Right renal pelvis (tissue), 4 donors: ENCODE data around the gene ITPKC. TPM values are rescaled to one million over a fixed set of nuclear protein-coding genes. Genes with fewer than 3 reads are reported as not detected.
A peak's percentile ranks its signal among the peaks of the same experiment; 100 is the strongest.
"Not testable (repeated sequence)": the region's sequence is repeated elsewhere in the genome, so short reads cannot be mapped to it uniquely, and the experiment has no call there.

Experiments
- DNase-seq, 4 donors: peaks; one replicate each; pipeline ENCODE4 v3.0.0-alpha.2; 2013; ENCODE audit warnings: low read depth in 4 of 4, low spot score in 3 of 4, missing footprints in 1 of 4
- polyA plus RNA-seq, 4 donors: library from polyadenylated mRNA; unstranded; fragments of 120-200 nt; gene quantifications; one replicate each; pipeline ENCODE4 v1.2.1, GENCODE V29; 2013; ENCODE audit not compliant: insufficient read length in 4 of 4

ITPKC gene
- polyA plus RNA-seq, 4 donors, result 13.5 to 15.9 (median 13.7) TPM

GRCh38 chr19:40714441-40715299, 2.2 kb upstream of the ITPKC start:
- peak; percentile 85 to 92 (median 90) for DNase-seq

DNA sequence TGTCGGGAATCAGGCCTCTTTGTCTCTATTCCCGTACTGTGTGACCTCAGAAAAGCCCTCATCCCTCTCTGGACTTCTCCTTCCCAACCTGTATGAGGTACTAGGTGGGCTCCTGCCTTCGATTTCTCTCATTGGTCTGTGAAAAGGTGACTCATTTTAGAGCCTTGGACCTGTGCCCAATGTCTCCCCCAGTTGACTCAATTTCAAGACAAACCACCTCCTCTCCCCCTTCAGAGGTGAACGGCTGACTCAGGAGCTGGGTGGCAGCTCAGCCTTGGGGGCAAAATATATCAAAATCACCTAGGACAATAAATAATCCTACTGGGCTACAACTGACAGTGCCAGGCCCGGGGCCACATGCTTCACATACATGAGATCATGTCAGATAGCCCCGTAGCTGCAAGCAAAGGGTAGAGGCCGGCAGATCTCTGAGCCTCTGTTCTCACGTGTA, 856 bp upstream of the ITPKC start:
- no peak for DNase-seq

DNA sequence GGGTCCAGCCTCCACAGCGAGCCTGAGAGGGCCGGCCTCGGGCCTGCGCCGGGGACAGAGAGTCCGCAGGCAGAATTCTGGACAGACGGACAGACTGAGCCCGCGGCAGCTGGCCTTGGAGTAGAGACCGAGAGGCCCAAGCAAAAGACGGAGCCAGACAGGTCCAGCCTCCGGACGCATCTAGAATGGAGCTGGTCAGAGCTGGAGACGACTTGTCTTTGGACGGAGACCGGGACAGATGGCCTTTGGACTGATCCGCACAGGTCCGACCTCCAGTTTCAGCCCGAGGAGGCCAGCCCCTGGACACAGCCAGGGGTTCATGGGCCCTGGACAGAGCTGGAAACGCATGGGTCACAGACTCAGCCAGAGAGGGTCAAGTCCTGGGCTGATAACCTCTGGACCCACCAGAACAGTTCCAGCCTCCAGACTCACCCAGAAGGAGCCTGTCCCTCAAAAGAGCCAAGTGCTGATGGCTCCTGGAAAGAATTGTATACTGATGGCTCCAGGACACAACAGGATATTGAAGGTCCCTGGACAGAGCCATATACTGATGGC, 490 bp downstream of the ITPKC start:
- no peak for DNase-seq

DNA sequence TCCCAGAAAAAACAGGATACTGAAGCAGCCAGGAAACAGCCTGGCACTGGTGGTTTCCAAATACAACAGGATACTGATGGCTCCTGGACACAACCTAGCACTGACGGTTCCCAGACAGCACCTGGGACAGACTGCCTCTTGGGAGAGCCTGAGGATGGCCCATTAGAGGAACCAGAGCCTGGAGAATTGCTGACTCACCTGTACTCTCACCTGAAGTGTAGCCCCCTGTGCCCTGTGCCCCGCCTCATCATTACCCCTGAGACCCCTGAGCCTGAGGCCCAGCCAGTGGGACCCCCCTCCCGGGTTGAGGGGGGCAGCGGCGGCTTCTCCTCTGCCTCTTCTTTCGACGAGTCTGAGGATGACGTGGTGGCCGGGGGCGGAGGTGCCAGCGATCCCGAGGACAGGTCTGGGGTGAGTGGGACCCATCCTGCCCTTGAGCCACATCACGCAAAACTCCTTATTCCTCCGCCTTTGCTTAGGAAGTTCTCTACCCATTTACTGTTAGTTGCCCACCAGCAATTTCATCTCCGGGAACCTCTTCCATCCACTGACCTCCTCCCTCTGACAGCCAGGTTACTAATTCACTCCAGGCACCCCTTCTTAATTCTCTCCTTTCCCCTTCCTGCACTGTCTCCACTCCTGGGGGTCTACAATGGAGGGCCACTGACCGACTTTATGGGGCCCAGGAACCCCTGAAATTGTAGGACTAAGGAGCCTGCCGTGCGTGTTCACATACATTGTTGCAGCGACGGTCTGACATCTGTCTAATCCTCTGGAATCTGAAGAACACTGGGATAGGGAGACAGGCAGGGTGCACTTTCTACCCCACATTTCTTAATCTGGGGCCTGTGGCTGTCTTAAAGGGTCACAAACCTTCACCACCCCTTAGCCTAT, 1.2 kb downstream of the ITPKC start:
- DNase-seq, result no peak

DNA sequence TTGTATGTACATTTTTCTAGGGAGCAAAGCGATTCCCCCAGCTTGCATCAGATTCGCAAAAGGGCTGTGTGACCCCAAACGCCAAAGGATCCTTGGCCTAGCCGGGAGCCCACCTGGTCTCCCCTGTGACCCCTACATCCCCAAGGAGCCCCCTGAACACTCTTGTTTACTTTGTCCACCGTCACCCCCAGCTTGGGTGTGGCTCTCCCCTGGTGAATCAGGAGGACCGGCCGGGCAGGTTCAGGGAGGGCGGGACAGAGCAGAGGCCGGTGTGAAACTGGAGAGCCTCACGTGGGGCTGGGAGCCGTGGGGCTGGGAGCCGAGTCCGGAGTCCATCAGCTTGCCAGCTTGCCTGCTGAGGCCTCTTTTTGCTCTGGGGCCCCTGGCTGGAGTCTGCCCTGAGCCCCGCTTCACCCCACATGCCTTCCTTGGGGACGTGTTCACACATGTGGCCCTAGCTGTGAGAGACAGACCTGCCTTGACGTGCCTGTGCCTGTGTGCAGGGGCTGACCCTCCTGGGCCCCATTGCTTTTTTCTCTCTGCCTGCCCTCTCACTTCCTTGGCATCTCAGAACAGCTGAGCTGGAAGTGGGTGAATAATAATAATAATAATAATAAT, 2.0 kb downstream of the ITPKC start:
- DNase-seq, result no peak

- no peak for DNase-seq
Observed at GRCh38 chr19:40719414-40719894, 2.5 kb downstream of the ITPKC start.

DNA sequence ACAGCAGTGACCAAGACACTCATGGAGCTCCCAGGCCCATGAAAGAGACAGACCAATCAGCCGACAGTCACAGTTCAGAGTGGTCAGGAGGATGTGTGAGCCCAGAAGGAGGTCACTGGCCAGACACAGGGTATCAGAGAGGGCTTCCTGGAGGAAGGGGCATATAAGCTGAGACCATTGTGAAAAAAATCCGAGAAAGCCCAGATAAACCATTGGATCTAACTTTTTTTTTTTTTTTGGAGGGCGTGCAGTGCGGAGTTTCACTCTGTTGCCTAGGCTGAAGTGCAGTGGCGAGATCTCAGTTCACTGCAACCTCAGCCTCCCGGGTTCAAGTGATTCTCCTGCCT, 4.2 kb downstream of the ITPKC start:
- DNase-seq, result no peak

- DNase-seq, result no peak
Observed at GRCh38 chr19:40721936-40722661, 5.2 kb downstream of the ITPKC start.

DNA sequence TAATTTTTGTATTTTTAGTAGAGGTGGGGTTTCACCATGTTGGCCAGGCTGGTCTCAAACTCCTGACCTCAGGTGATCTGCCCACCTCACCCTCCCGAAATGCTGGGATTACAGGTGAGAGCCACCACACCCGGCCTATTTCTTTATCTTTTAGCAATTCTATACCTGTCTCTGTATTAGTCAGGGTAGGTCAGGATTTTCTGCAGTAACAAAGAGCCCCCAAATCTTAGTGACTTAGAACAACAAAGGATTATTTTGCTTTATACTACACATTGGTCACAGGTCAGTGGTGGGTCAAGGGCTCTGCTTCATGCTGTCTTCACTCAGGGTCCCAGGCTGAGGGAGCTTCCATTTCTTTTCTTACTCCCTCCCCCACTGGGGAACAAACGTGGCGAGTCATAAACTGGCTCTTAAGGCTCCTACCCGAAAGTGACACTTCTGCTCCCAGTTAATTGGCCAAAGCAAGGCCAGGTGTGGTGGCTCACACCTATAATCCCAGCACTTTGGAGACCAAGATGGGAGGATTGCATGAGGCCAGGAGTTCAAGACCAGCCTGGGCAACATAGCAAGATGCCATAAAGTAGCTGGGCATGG, 6.8 kb downstream of the ITPKC start:
- no peak for DNase-seq

GRCh38 chr19:40724315-40724714, 7.4 kb downstream of the ITPKC start:
- DNase-seq, result no peak

- no peak for DNase-seq
Observed at GRCh38 chr19:40724855-40725254, 7.9 kb downstream of the ITPKC start.

DNA sequence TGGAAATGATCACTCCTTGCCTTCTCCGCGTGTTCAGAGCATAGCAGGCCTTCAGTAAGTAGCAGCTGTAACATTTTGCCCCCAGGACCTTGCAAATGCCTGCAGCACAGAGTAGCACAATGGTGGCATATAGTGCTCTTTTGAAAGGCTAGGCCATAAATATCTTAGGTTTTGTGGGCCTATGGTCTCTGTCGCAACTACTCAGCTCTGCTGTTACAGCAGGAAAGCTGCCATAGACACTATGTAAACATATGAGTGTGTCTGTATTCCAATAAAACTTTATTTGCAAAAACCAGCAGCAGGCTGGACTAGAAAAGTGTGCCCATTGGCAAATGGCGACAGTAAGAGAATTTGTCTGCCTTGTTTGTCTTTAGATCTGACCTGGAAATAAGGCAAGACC, 9.4 kb downstream of the ITPKC start:
- DNase-seq, result no peak

- DNase-seq, result not testable (repeated sequence)
Observed at GRCh38 chr19:40730065-40730464, 13.2 kb downstream of the ITPKC start.

DNA sequence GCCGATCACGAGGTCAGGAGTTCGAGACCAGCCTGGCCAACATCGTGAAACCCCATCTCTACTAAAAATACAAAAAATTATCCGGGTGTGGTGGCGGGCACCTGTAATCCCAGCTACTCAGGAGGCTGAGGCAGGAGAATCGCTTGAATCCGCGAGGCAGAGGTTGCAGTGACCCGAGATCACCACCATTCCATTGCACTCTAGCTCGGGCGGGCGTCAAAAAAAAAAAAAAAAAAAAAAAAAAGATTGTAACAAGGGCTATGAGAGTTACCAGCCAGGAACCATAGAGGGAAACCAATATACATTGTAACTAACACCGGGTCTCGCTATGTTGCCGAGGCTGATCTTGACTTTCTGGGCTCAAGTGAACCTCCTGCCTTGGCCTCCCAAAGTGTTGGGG, 15.4 kb downstream of the ITPKC start:
- DNase-seq, result not testable (repeated sequence)

GRCh38 chr19:40733149-40733548, 16.2 kb downstream of the ITPKC start:
- DNase-seq, result no peak

DNA sequence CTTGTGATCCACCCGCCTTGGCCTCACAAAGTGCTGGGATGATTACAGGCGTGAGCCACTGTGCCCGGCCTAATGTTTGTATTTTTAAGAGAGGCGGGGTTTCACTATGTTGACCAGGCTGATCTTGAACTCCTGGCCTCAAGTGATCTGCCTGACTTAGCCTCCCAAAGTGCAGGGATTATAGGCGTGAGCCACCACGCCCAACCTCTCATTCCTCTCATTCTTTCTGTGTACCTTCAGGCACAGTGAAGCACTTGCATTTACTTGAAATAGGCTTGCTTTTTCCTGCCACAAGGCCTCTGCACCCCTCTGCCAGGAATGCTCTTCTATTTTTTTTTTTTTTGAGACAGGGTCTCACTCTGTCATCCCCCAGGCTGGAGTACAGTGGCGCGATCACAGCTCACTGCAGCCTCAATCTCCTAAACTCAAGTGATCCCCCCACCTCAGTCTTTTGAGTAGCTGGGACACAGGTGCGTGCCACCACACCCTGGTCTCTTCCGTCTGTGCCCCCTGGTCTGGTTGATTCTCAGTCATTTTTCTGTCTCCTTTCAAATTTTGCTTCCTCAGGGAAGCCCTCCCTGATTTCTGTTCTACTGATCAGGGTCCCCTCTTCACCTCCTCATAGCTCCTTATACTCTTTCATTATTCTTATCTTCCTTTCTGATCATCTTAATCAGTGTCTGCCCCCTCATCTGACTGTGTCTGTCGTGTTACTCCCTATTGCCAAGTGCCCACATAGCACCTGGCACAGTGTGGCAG, 18.3 kb downstream of the ITPKC start:
- no peak for DNase-seq

DNA sequence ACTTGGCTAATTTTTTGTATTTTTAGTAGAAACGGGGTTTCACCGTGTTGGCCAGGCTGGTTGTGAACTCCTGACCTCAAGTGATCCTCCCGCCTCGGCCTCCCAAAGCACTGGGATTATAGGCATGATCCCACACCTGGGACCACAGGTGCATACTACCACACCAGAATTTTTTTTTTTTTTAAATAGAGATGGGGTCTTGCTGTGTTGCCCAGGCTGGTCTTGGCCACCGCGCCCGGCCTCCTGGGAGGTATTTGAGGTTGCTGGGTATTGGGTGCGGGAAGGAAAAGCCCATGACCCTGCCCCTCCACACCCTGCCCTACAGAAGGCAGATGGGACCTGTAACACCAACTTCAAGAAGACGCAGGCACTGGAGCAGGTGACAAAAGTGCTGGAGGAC, 19.7 kb downstream of the ITPKC start:
- no peak for DNase-seq

GRCh38 chr19:40737102-40737644, 20.3 kb downstream of the ITPKC start:
- DNase-seq, result no peak
